HepG2 (cell line): ENCODE measurements around the gene MTG1. TPM values are rescaled to one million over a fixed set of nuclear protein-coding genes. Genes with fewer than 3 reads are reported as not detected.

Experiments used
- ATAC-seq: fragments of 200-7000 bp; cut with Tn5 transposase; 3 replicates; pipeline ENCODE4 v1.9.1; 2020; ENCODE audit warnings: mild to moderate bottlenecking, moderate library complexity
- Bru-seq: library from RNA; stranded (reverse); fragments of 400-500 nt; gene quantifications from one replicate; lab custom pipeline; 2021; lab: Mats Ljungman, UMichigan
- BruChase-seq, 2 experiments: library from RNA; stranded (reverse); fragments of 400-500 nt; gene quantifications; one replicate each; lab custom pipeline; 2021; lab: Mats Ljungman, UMichigan
- BruUV-seq: library from RNA; stranded (reverse); fragments of 400-500 nt; replicated peaks from 2 replicates; lab custom pipeline; 2021; lab: Mats Ljungman, UMichigan
- CTCF ChIA-PET: fragments of 300-600 bp; formaldehyde crosslinking; extraction: SDS; loops from one replicate; lab custom pipeline; 2021; ENCODE audit warnings: low total read pairs, inconsistent platforms, low intra/inter-chr PET ratio; lab: Yijun Ruan, JAX
- POLR2A ChIA-PET: fragments of 350-600 bp; sonication (Branson Sonifier 250); formaldehyde crosslinking; loops from one replicate; lab custom pipeline; 2020; ENCODE audit warnings: antibody characterized with exemption, inconsistent platforms; lab: Yijun Ruan, JAX
- DNase-seq: peaks from one replicate; pipeline ENCODE4 v3.0.0-alpha.2; 2015; ENCODE audit warnings: low spot score
- FAIRE-seq: peaks from 3 replicates; lab custom pipeline; 2011; peaks lifted over from hg19 to GRCh38; lab: Jason Lieb, UNC
- H2AFZ ChIP-seq: one replicate; pipeline ENCODE4 v1.6.1; 2011; ENCODE audit warnings: low read length, inconsistent platforms
- H3K27ac ChIP-seq: fragments of 300-600 bp; 3 replicates; pipeline ENCODE4 v1.8.0; 2011; ENCODE audit warnings: mixed run types, mild to moderate bottlenecking, mixed read lengths, low read length, inconsistent platforms; ENCODE audit not compliant: insufficient read depth; ENCODE audit errors: extremely low read length
- H3K27me3 ChIP-seq, 2 experiments: fragments of 200-600 bp in 1 of 2; 2 replicates in 1 of 2; 3 replicates in 1 of 2; pipeline versions ENCODE4 v1.6.0 to v1.8.0; 2011; ENCODE audit warnings: low read length in 2 of 2, mild to moderate bottlenecking in 2 of 2, moderate library complexity in 2 of 2, inconsistent platforms in 1 of 2; ENCODE audit not compliant: insufficient read depth in 2 of 2, control insufficient read depth in 1 of 2
- H3K36me3 ChIP-seq, 2 experiments: fragments of 200-600 bp in 1 of 2; replicated peaks in 1 of 2; 2 replicates in 1 of 2; 3 replicates in 1 of 2; pipeline versions ENCODE4 v1.5.1 to v1.8.0; 2011; ENCODE audit warnings: low read length in 2 of 2, inconsistent platforms in 1 of 2; ENCODE audit not compliant: insufficient read depth in 2 of 2, control insufficient read depth in 1 of 2
- H3K4me1 ChIP-seq: 2 replicates; pipeline ENCODE4 v1.5.1; 2012; ENCODE audit warnings: low read length, inconsistent platforms; ENCODE audit not compliant: insufficient read depth
- H3K4me2 ChIP-seq: 2 replicates; pipeline ENCODE4 v1.6.0; 2011; ENCODE audit warnings: low read depth, low read length, inconsistent platforms
- H3K4me3 ChIP-seq, 3 experiments: fragments of 200-600 bp in 1 of 3; sonication (generic), shearing (Covaris generic) in 1 of 3; replicated peaks in 1 of 3; 2 replicates each; pipeline ENCODE4 v1.5.1; 2011 to 2016; ENCODE audit warnings: low read length in 3 of 3, inconsistent platforms in 2 of 3, low read depth in 2 of 3, mild to moderate bottlenecking in 2 of 3, control low read depth in 1 of 3, mixed read lengths in 1 of 3; ENCODE audit not compliant: insufficient read depth in 1 of 3
- H3K79me2 ChIP-seq: one replicate; pipeline ENCODE4 v1.6.1; 2011; ENCODE audit warnings: low read length, inconsistent platforms; ENCODE audit not compliant: insufficient read depth
- H3K9ac ChIP-seq: 2 replicates; pipeline ENCODE4 v1.6.0; 2011; ENCODE audit warnings: mild to moderate bottlenecking, low read depth, low read length, inconsistent platforms; ENCODE audit not compliant: insufficient read depth
- H3K9me3 ChIP-seq: 2 replicates; pipeline ENCODE4 v1.5.1; 2012; ENCODE audit warnings: mild to moderate bottlenecking, low read length
- H4K20me1 ChIP-seq: 2 replicates; pipeline ENCODE4 v1.6.0; 2011; ENCODE audit warnings: inconsistent platforms, mild to moderate bottlenecking, low read length, moderate library complexity; ENCODE audit not compliant: insufficient read depth
- AKAP8 ChIP-seq: sonication (generic); formaldehyde crosslinking; IDR thresholded peaks from 2 replicates; pipeline ENCODE4 v1.5.1; 2020; ENCODE audit warnings: mild to moderate bottlenecking, missing genetic modification reagents
- NAIF1 ChIP-seq: sonication (generic); formaldehyde crosslinking; IDR thresholded peaks from 2 replicates; pipeline ENCODE4 v1.5.0; 2020; ENCODE audit warnings: mild to moderate bottlenecking, missing genetic modification reagents, borderline replicate concordance
- REST ChIP-seq, 2 experiments: IDR thresholded peaks; 2 replicates each; pipeline ENCODE4 v1.6.1; 2011 to 2012; ENCODE audit warnings: low read length in 2 of 2, borderline replicate concordance in 1 of 2, low read depth in 1 of 2, mild to moderate bottlenecking in 1 of 2, moderate library complexity in 1 of 2
- ZEB1 ChIP-seq: IDR thresholded peaks from 2 replicates; pipeline ENCODE4 v1.6.1; 2012; ENCODE audit warnings: mild to moderate bottlenecking, low read depth, inconsistent platforms; ENCODE audit not compliant: insufficient replicate concordance
- ZNF33B ChIP-seq: sonication (generic); formaldehyde crosslinking; IDR thresholded peaks from 2 replicates; pipeline ENCODE4 v1.5.1; 2020; ENCODE audit warnings: mild to moderate bottlenecking, missing genetic modification reagents
- ZNF570 ChIP-seq: sonication (generic); formaldehyde crosslinking; IDR thresholded peaks from 2 replicates; pipeline ENCODE4 v1.4.0; 2020; ENCODE audit warnings: mild to moderate bottlenecking, missing genetic modification reagents, borderline replicate concordance
- WGBS: methylation state at CpG from one replicate; pipeline ENCODE4 v1.1.6; 2017; ENCODE audit warnings: low lambda C conversion rate; 5-methylcytosine and 5-hydroxymethylcytosine counted together
- in situ Hi-C: cut with HindIII; loops from 2 replicates; pipeline ENCODE4 v1.10.0; 2017; ENCODE audit warnings: low pct_unique_long_range_greater_than_20kb; ENCODE audit not compliant: extremely low pct_ligation_motif_present
- intact Hi-C: fragments of 100-400 bp; cut with micrococcal nuclease; formaldehyde crosslinking; loops from one replicate; pipeline ENCODE4 v1.10.0; 2022; ENCODE audit not compliant: unreplicated experiment
- long read RNA-seq, 2 experiments: library from RNA in 1 of 2; library from polyadenylated mRNA in 1 of 2; stranded (forward) in 1 of 2; unstranded in 1 of 2; transcript quantifications; one replicate each; pipeline ENCODE4 v2.0.0, GENCODE V29; 2019 to 2022
- polyA minus RNA-seq, 3 experiments: library from RNA; depleted of rRNA, polyadenylated mRNA; stranded (reverse); fragments of >200 nt; gene quantifications; 2 replicates each; pipeline ENCODE4 v1.2.3, GENCODE V29; 2011; ENCODE audit warnings: low replicate concordance in 1 of 3
- polyA plus RNA-seq, 8 experiments: library from polyadenylated mRNA; depleted of rRNA in 3 of 8; stranded (reverse) in 7 of 8; unstranded in 1 of 8; fragments of >200 nt; fragmentation: Illumina TruSeq in 4 of 8; extraction: Trizol in 4 of 8; gene quantifications; 2 replicates each; pipeline versions ENCODE4 v1.2.1 to v1.2.3, GENCODE V29; 2011 to 2016; ENCODE audit warnings: low read depth in 4 of 8, missing spikeins in 1 of 8, mixed read lengths in 1 of 8; ENCODE audit not compliant: insufficient read depth in 1 of 8
- total RNA-seq, 5 experiments: library from RNA; depleted of rRNA; stranded (reverse); fragments of >200 nt; fragmentation: Illumina TruSeq; extraction: Trizol; gene quantifications; 2 replicates each; pipeline ENCODE4 v1.2.3, GENCODE V29; 2016; ENCODE audit warnings: low read depth in 1 of 5
- TF ChIP-seq, protein P1 (sequence below): sonication (generic); formaldehyde crosslinking; IDR thresholded peaks from 2 replicates; pipeline ENCODE4 v1.4.0; 2020; ENCODE audit warnings: missing genetic modification reagents
- TF ChIP-seq, protein P2 (sequence below): fragments of 450-650 bp; IDR thresholded peaks from 2 replicates; pipeline ENCODE4 v1.6.1; 2017

Gene MTG1
- total RNA-seq (2016; rRNA removed; fragmentation: Illumina TruSeq; extraction: Trizol): 29.9 and 42.0 TPM in 2 replicates
- 13.1 and 13.6 TPM in 2 replicates for total RNA-seq (2016; cell fraction: cytosol; rRNA removed; fragmentation: Illumina TruSeq; extraction: Trizol; ENCODE audit: low read depth)
- total RNA-seq (2016; cell fraction: insoluble cytoplasmic fraction; rRNA removed; fragmentation: Illumina TruSeq; extraction: Trizol): 29.5 and 43.2 TPM in 2 replicates
- 15.1 and 15.4 TPM in 2 replicates for total RNA-seq (2016; cell fraction: membrane; rRNA removed; fragmentation: Illumina TruSeq; extraction: Trizol)
- total RNA-seq (2016; cell fraction: nucleus; rRNA removed; fragmentation: Illumina TruSeq; extraction: Trizol): 38.2 and 45.9 TPM in 2 replicates
- polyA plus RNA-seq (2011; rRNA removed): 103 and 108 TPM in 2 replicates
- polyA plus RNA-seq (2011; cell fraction: cytosol; rRNA removed): 54.2 and 75.0 TPM in 2 replicates
- 687 and 805 TPM in 2 replicates for polyA plus RNA-seq (2011; cell fraction: nucleus; rRNA removed)
- polyA plus RNA-seq (2012): 46.2 and 51.2 TPM in 2 replicates
- 10.8 and 11.1 TPM in 2 replicates for polyA plus RNA-seq (2016; cell fraction: cytosol; fragmentation: Illumina TruSeq; extraction: Trizol; ENCODE audit: low read depth)
- 40.2 and 42.5 TPM in 2 replicates for polyA plus RNA-seq (2016; cell fraction: insoluble cytoplasmic fraction; fragmentation: Illumina TruSeq; extraction: Trizol; ENCODE audit: low read depth)
- polyA plus RNA-seq (2016; cell fraction: membrane; fragmentation: Illumina TruSeq; extraction: Trizol; ENCODE audit: low read depth): 12.8 and 14.3 TPM in 2 replicates
- 225 and 242 TPM in 2 replicates for polyA plus RNA-seq (2016; cell fraction: nucleus; fragmentation: Illumina TruSeq; extraction: Trizol; ENCODE audit: insufficient read depth, low read depth)
- polyA minus RNA-seq (2011; rRNA and poly(A)+ RNA removed; ENCODE audit: low replicate concordance): 80.2 and 80.5 TPM in 2 replicates
- 17.3 and 18.7 TPM in 2 replicates for polyA minus RNA-seq (2011; cell fraction: cytosol; rRNA and poly(A)+ RNA removed)
- polyA minus RNA-seq (2011; cell fraction: nucleus; rRNA and poly(A)+ RNA removed): 62.7 and 86.9 TPM in 2 replicates
- percentile 84 among the genes with signal in this experiment for Bru-seq, nascent RNA
- BruChase-seq, experiment 1, labeled RNA remaining after a 6-hour chase: percentile 88 among the genes with signal in this experiment
- percentile 88 among the genes with signal in this experiment for BruChase-seq, experiment 2, labeled RNA remaining after a 2-hour chase
- long read RNA-seq, experiment 1, transcript MTG1-201 (11 exons, 1,560 nt): major isoform, 84 of 119 reads
- long read RNA-seq, experiment 1, transcript MTG1-203 (10 exons, 2,730 nt): minor isoform, 7 of 119 reads
- long read RNA-seq, experiment 1, partial matches to known transcripts: 9 of 119 reads
- long read RNA-seq, experiment 1, other reads (novel, unspliced or antisense): 14 of 119 reads
- long read RNA-seq, experiment 2, transcript MTG1-201 (11 exons, 1,560 nt): major isoform, 44 of 63 reads
- long read RNA-seq, experiment 2, partial matches to known transcripts: 10 of 63 reads
- long read RNA-seq, experiment 2, other reads (novel, unspliced or antisense): 6 of 63 reads

DNA sequence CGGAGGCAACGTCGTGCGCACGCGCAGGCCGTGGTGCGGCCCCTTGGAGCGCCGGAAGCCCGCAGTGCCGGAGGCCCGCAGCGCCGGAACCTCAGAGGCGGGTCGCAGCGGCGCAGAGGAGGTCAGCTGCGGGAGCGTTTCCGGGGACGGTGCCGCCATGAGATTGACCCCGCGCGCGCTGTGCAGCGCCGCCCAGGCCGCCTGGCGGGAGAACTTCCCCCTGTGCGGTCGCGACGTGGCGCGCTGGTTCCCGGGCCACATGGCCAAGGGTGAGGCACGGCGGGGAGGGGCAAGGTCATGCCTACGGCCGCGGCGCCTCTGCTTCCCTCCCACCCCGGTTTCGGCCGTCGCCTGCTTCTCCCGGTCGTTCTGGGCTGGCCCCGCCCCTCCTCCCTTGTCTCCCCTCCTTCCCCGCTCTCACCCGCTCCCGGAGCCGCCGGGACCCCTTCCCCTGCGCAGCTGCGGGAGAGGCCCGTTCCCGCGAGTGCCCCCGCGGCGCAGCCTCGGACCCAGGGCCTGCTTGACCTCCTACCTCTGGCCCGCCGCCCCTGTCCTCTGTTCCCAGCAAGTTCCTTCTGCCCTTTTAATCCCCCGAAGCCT, at the start of gene MTG1:
Gene MTG1, plus strand, starts transcription at position 94 of the 600 bp plus-strand sequence. Its CDS starts 64 bp downstream, at position 158.
- intact Hi-C loops (loop anchor here (2.0 kb wide), 1 partner anchor 65 kb away; no protein-coding TSS in a partner anchor), in situ Hi-C loops (no loop called here)
- ATAC-seq (peak; percentile 98), DNase-seq (peak; percentile 87), FAIRE-seq (no peak)
- Histone ChIP-seq H3K79me2 (peaks cover 17% of the 10 kb centered on the region), H3K36me3 (peaks cover 0 to 21% of the 10 kb centered on the region in 2 experiments; a peak in 3 of 5 replicates), H3K27ac (peak within 1 kb of the TSS; percentile 82), H2AFZ (no peak within 1 kb of the TSS), H3K4me1 (peaks cover 19% of the 10 kb centered on the region), H3K9ac (peak within 1 kb of the TSS; percentile 93), H3K4me3 (peak within 1 kb of the TSS; percentile 69 to 84 (median 79)), H3K27me3 (no peaks in the 10 kb centered on the region; a peak in 1 of 5 replicates), H3K9me3 (no peaks in the 10 kb centered on the region), H3K4me2 (peak within 1 kb of the TSS; percentile 76), H4K20me1 (no peaks in the 10 kb centered on the region)
- POLR2A ChIA-PET: interaction anchor here (0.7 to 3.5 kb wide), 7 partner anchors 8 to 47 kb away, joined by 3 to 21 read pairs (median 4); partner anchors contain the start of genes ECHS1, FUOM, PAOX and PRAP1
- WGBS: 1% methylated on average over 34 of the region's 69 CpGs
- no TSS peak for BruUV-seq
- CTCF ChIA-PET: no interaction called here
- TF ChIP-seq AKAP8 (peak; percentile 93), ZEB1 (no peak), ZNF33B (CRISPR knock-in tag) (peak; percentile 65; the same call in 1 of the 2 replicates), REST (IDR thresholded peaks at IDR 0.05; ENCODE audit: borderline replicate concordance in 1 of 2, low read depth in 1 of 2, low read length in 2 of 2) (peak in 1 of 2 experiments; percentile 48; a peak in 1 of 4 replicates), NAIF1 (CRISPR knock-in tag) (peak; percentile 66; the same call in 1 of the 2 replicates), ZNF570 (CRISPR knock-in tag) (no peak)
- TF ChIP-seq, protein P1, sequence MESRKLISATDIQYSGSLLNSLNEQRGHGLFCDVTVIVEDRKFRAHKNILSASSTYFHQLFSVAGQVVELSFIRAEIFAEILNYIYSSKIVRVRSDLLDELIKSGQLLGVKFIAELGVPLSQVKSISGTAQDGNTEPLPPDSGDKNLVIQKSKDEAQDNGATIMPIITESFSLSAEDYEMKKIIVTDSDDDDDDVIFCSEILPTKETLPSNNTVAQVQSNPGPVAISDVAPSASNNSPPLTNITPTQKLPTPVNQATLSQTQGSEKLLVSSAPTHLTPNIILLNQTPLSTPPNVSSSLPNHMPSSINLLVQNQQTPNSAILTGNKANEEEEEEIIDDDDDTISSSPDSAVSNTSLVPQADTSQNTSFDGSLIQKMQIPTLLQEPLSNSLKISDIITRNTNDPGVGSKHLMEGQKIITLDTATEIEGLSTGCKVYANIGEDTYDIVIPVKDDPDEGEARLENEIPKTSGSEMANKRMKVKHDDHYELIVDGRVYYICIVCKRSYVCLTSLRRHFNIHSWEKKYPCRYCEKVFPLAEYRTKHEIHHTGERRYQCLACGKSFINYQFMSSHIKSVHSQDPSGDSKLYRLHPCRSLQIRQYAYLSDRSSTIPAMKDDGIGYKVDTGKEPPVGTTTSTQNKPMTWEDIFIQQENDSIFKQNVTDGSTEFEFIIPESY (CRISPR knock-in tag): peak; percentile 25; the same call in 1 of the 2 replicates
- TF ChIP-seq, protein P2, sequence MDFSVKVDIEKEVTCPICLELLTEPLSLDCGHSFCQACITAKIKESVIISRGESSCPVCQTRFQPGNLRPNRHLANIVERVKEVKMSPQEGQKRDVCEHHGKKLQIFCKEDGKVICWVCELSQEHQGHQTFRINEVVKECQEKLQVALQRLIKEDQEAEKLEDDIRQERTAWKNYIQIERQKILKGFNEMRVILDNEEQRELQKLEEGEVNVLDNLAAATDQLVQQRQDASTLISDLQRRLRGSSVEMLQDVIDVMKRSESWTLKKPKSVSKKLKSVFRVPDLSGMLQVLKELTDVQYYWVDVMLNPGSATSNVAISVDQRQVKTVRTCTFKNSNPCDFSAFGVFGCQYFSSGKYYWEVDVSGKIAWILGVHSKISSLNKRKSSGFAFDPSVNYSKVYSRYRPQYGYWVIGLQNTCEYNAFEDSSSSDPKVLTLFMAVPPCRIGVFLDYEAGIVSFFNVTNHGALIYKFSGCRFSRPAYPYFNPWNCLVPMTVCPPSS: no peak
